ENCODE data around the gene BLOC1S4. TPM values are rescaled to one million over a fixed set of nuclear protein-coding genes. Genes with fewer than 3 reads are reported as not detected.

Gene BLOC1S4
- total and polyA plus RNA-seq, 4 donors = 8.6 to 12.5 (median 9.8) TPM

DNA sequence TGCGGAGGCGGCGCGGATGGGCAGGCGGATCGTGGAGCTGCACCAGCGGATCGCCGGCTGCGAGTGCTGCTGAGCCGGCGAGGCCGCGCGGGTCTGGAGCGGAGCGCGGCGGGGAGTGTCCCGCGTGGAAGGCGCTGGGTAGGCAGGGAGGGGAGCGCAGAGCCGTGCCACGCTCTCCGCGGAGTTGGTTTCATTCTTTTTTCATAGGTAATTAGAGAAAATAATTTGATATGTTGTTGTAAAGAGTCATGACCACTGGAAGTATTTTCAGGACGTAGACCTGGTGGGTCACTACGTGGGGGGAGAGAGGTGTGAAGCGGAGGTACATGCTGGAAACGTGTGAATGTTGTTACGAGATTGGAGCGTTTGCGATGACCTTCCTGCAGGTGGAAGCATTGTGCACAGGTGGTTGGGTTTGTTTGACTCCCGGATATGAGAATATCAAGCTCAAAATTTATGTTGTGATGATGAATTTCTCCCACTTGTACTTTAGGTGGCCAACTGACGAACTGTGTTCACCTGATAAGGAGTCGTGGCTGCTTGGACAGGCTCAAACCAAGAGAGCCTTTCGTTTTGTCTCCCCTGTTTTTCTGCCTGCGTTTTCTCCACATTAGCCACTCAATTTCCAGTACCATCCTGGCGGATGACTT lies 41.3 kb upstream of the BLOC1S4 start:
- 6% methylated on average over 40 of the region's 40 CpGs for WGBS, 2 donors
- H3K27me3 ChIP-seq (ENCODE audit: control insufficient read depth in 1 of 2, insufficient read depth in 2 of 2, low read length in 1 of 2) = no peaks in the 10 kb centered on the region
- intact Hi-C loops (cut with DNase I) = no loop called here

GRCh38 chr4:6676722-6677558 lies 39.0 kb upstream of the BLOC1S4 start:
- no peaks in the 10 kb centered on the region for H3K9me3 ChIP-seq (ENCODE audit: control insufficient read depth, low read length)
- no peaks in the 10 kb centered on the region for H3K27me3 ChIP-seq (ENCODE audit: control insufficient read depth in 1 of 2, insufficient read depth in 2 of 2, low read length in 1 of 2)
- peaks cover 0 to 5% of the 10 kb centered on the region in 2 donors for H3K4me1 ChIP-seq (ENCODE audit: control insufficient read depth in 1 of 2, insufficient read depth in 2 of 2, low read length in 2 of 2)
- no peaks in the 10 kb centered on the region for H3K36me3 ChIP-seq (ENCODE audit: control insufficient read depth in 1 of 2, insufficient read depth in 2 of 2, low read length in 1 of 2)
- no peak overlapping the region for H3K27ac ChIP-seq (ENCODE audit: low read depth in 1 of 2, low read length in 2 of 2)
- no peak overlapping the region for H3K4me3 ChIP-seq (ENCODE audit: low read length in 2 of 2)
- intact Hi-C loops (cut with DNase I) = no loop called here
- 86 to 90% methylated on average over 21 of the region's 21 CpGs for WGBS, 2 donors
- peak in 1 of 2 donors; percentile 53 for DNase-seq
- no peak for ATAC-seq (ENCODE audit: low FRiP score)

More for the DNA sequence above, 41.3 kb upstream of the BLOC1S4 start:
- ATAC-seq (ENCODE audit: low FRiP score) (peak; percentile 34), DNase-seq (no peak)
- peaks cover 0 to 5% of the 10 kb centered on the region in 2 donors for H3K4me1 ChIP-seq (ENCODE audit: control insufficient read depth in 1 of 2, insufficient read depth in 2 of 2, low read length in 2 of 2)
- H3K36me3 ChIP-seq (ENCODE audit: control insufficient read depth in 1 of 2, insufficient read depth in 2 of 2, low read length in 1 of 2) = no peaks in the 10 kb centered on the region
- no peaks in the 10 kb centered on the region for H3K9me3 ChIP-seq (ENCODE audit: control insufficient read depth, low read length)
- H3K4me3 ChIP-seq (ENCODE audit: low read length in 2 of 2) = peak overlapping the region; percentile 62 to 75
- H3K27ac ChIP-seq (ENCODE audit: low read depth in 1 of 2, low read length in 2 of 2) = peak overlapping the region in 1 of 2 donors; percentile 11

DNA sequence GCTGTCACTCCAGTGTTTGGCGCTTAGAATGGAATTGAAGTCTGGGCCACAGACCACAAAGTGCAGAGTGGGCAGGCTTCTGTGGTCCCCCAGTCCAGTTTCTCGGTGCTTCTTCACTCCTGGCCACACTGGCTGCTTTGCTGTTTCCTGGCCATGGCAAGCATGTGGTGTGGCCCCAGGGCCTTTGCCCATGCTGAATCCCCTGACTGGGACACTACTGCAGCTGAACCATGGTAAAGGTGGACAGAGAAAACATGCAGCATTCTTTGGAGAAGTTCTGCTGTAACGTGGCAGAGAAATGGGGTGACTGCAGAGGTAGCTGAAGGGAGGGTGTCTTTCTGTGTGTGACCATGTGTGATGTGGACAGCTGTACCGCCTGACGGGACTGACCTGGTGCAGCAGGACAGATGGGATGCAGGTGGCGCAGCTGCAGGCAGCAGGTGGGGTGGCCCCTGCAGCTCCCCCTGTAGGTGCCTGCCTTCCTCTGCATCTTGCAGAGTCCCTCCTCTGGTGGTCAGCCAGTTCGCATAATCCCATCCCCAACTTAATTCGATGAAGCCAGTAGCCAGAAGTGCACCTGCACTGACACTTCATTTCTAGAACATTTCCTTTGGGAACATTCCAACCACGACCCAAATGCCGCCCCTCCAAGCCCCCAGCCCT lies 35.5 kb upstream of the BLOC1S4 start:
- peaks cover 0 to 5% of the 10 kb centered on the region in 2 donors for H3K4me1 ChIP-seq (ENCODE audit: control insufficient read depth in 1 of 2, insufficient read depth in 2 of 2, low read length in 2 of 2)
- WGBS, 2 donors = 82% methylated on average over 10 of the region's 10 CpGs
- intact Hi-C loops (cut with DNase I) = no loop called here
- H3K27me3 ChIP-seq (ENCODE audit: control insufficient read depth in 1 of 2, insufficient read depth in 2 of 2, low read length in 1 of 2) = no peaks in the 10 kb centered on the region
- H3K4me3 ChIP-seq (ENCODE audit: low read length in 2 of 2) = no peak overlapping the region
- H3K27ac ChIP-seq (ENCODE audit: low read depth in 1 of 2, low read length in 2 of 2) = no peak overlapping the region
- peak in 1 of 2 donors; percentile 22 for DNase-seq
- ATAC-seq (ENCODE audit: low FRiP score) = no peak
- no peaks in the 10 kb centered on the region for H3K36me3 ChIP-seq (ENCODE audit: control insufficient read depth in 1 of 2, insufficient read depth in 2 of 2, low read length in 1 of 2)
- H3K9me3 ChIP-seq (ENCODE audit: control insufficient read depth, low read length) = no peaks in the 10 kb centered on the region

GRCh38 chr4:6681191-6681590 lies 34.8 kb upstream of the BLOC1S4 start:
- Histone ChIP-seq H3K36me3 (ENCODE audit: control insufficient read depth in 1 of 2, insufficient read depth in 2 of 2, low read length in 1 of 2) (no peaks in the 10 kb centered on the region), H3K4me1 (ENCODE audit: control insufficient read depth in 1 of 2, insufficient read depth in 2 of 2, low read length in 2 of 2) (peaks cover 0 to 1% of the 10 kb centered on the region in 2 donors), H3K4me3 (ENCODE audit: low read length in 2 of 2) (no peak overlapping the region), H3K27ac (ENCODE audit: low read depth in 1 of 2, low read length in 2 of 2) (no peak overlapping the region), H3K9me3 (ENCODE audit: control insufficient read depth, low read length) (no peaks in the 10 kb centered on the region), H3K27me3 (ENCODE audit: control insufficient read depth in 1 of 2, insufficient read depth in 2 of 2, low read length in 1 of 2) (no peaks in the 10 kb centered on the region)
- peak in 1 of 2 donors; percentile 59 for DNase-seq
- ATAC-seq (ENCODE audit: low FRiP score) = no peak
- WGBS, 2 donors = 88 to 89% methylated on average over 9 of the region's 9 CpGs
- intact Hi-C loops (cut with DNase I) = no loop called here

DNA sequence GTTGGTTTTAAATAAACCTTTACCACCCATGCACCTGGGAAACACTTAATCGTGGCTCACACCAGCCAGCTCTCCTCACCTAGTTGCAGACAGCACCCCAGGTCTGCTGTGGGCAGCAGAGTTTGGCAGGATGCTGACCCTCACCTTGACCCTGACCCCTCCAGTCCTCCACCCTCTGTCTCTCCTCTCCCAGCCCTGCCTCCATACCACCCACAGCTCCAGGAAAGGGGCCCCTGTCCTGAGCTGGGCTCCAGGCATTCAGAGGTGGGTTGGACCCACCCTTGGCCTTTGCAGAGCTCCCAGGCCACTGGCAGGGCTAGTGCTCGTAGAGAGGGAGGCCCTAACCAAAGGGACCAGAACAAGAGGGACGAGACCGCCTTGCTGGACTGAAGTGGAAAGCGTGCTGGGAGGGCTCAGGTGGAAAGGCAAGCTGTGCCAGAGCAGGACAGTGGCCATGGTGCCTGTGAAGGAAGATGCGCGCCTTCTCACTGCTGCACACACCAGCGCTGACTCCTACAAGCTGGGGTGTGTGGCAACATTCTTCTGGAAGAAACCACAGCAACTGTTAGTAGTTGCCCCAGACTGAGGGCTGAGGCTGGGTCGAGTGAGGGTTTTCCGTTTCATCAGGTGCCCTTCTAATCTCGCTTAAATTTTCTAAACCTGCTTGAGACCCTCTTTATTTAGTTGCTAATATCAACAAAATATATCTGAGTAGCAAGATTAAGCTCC lies 32.9 kb upstream of the BLOC1S4 start:
- H3K4me1 ChIP-seq (ENCODE audit: control insufficient read depth in 1 of 2, insufficient read depth in 2 of 2, low read length in 2 of 2) = no peaks in the 10 kb centered on the region
- H3K9me3 ChIP-seq (ENCODE audit: control insufficient read depth, low read length) = no peaks in the 10 kb centered on the region
- H3K27me3 ChIP-seq (ENCODE audit: control insufficient read depth in 1 of 2, insufficient read depth in 2 of 2, low read length in 1 of 2) = no peaks in the 10 kb centered on the region
- DNase-seq (no peak), ATAC-seq (ENCODE audit: low FRiP score) (no peak)
- H3K36me3 ChIP-seq (ENCODE audit: control insufficient read depth in 1 of 2, insufficient read depth in 2 of 2, low read length in 1 of 2) = no peaks in the 10 kb centered on the region
- intact Hi-C loops (cut with DNase I) = no loop called here
- H3K4me3 ChIP-seq (ENCODE audit: low read length in 2 of 2) = no peak overlapping the region
- 78 to 88% methylated on average over 11 of the region's 11 CpGs for WGBS, 2 donors
- H3K27ac ChIP-seq (ENCODE audit: low read depth in 1 of 2, low read length in 2 of 2) = no peak overlapping the region

DNA sequence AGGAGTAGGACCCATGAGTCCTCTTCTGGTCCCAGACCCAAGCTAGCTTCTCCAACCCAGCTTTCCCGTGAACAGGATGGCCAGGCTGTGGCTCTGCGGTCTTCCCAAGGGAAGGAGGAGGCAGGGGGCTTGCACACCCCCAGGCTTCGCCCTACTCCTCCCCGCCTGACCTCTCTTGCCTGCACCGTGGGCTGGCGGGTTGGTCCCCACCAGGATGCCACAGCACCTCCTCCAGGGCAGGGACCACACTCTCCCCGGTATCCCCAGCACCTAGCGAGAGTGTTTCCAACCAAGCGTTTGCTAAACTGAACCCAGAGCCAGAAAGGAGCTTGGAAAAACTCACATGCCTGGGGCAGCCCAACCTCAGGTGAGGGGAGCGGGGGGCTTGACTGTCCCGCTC lies 31.3 kb upstream of the BLOC1S4 start:
- Histone ChIP-seq H3K27ac (ENCODE audit: low read depth in 1 of 2, low read length in 2 of 2) (no peak overlapping the region), H3K4me1 (ENCODE audit: control insufficient read depth in 1 of 2, insufficient read depth in 2 of 2, low read length in 2 of 2) (no peaks in the 10 kb centered on the region), H3K36me3 (ENCODE audit: control insufficient read depth in 1 of 2, insufficient read depth in 2 of 2, low read length in 1 of 2) (no peaks in the 10 kb centered on the region), H3K9me3 (ENCODE audit: control insufficient read depth, low read length) (no peaks in the 10 kb centered on the region), H3K4me3 (ENCODE audit: low read length in 2 of 2) (no peak overlapping the region), H3K27me3 (ENCODE audit: control insufficient read depth in 1 of 2, insufficient read depth in 2 of 2, low read length in 1 of 2) (no peaks in the 10 kb centered on the region)
- 80 to 86% methylated on average over 11 of the region's 11 CpGs for WGBS, 2 donors
- DNase-seq (no peak), ATAC-seq (ENCODE audit: low FRiP score) (no peak)
- intact Hi-C loops (cut with DNase I) = no loop called here

- DNase-seq = no peak
- H3K27ac ChIP-seq (ENCODE audit: low read depth in 1 of 2, low read length in 2 of 2) = no peak overlapping the region
- H3K27me3 ChIP-seq (ENCODE audit: control insufficient read depth in 1 of 2, insufficient read depth in 2 of 2, low read length in 1 of 2) = no peaks in the 10 kb centered on the region
- H3K9me3 ChIP-seq (ENCODE audit: control insufficient read depth, low read length) = no peaks in the 10 kb centered on the region
- ATAC-seq (ENCODE audit: low FRiP score) = no peak
- H3K4me3 ChIP-seq (ENCODE audit: low read length in 2 of 2) = no peak overlapping the region
- 69 to 79% methylated on average over 4 of the region's 4 CpGs for WGBS, 2 donors
- H3K4me1 ChIP-seq (ENCODE audit: control insufficient read depth in 1 of 2, insufficient read depth in 2 of 2, low read length in 2 of 2) = no peaks in the 10 kb centered on the region
- no peaks in the 10 kb centered on the region for H3K36me3 ChIP-seq (ENCODE audit: control insufficient read depth in 1 of 2, insufficient read depth in 2 of 2, low read length in 1 of 2)
- intact Hi-C loops (cut with DNase I) = no loop called here
These were observed 29.7 kb upstream of the BLOC1S4 start for GRCh38 chr4:6686104-6686787.
